K562 (cell line): ENCODE results near the gene SKAP1. TPM values are rescaled to one million over a fixed set of nuclear protein-coding genes. Genes with fewer than 3 reads are reported as not detected.
A peak's percentile ranks its signal among the peaks of the same experiment; 100 is the strongest.

ENCODE experiments used
- ATF1 ChIP-seq, 2 experiments: fragments of 450-650 bp in 1 of 2; IDR thresholded peaks; 2 replicates each; pipeline ENCODE4 v1.6.1; 2016; ENCODE audit warnings: missing compliant biosample characterization in 1 of 2, missing genetic modification characterization in 1 of 2
- DPF2 ChIP-seq: fragments of 450-650 bp; IDR thresholded peaks from 2 replicates; pipeline ENCODE4 v1.6.1; 2016
- GATAD2B ChIP-seq: fragments of 450-650 bp; IDR thresholded peaks from 2 replicates; pipeline ENCODE4 v1.6.1; 2017; ENCODE audit warnings: mild to moderate bottlenecking, borderline replicate concordance
- KAT8 ChIP-seq: fragments of 450-650 bp; IDR thresholded peaks from 2 replicates; pipeline ENCODE4 v1.6.1; 2016; ENCODE audit warnings: low read depth, mild to moderate bottlenecking
- NONO ChIP-seq, 2 experiments: fragments of 200-400 bp in 1 of 2; fragments of 450-650 bp in 1 of 2; formaldehyde crosslinking in 1 of 2; IDR thresholded peaks; 2 replicates each; pipeline ENCODE4 v1.6.1; 2017; ENCODE audit warnings: low read depth in 2 of 2, mild to moderate bottlenecking in 2 of 2, moderate library complexity in 2 of 2, low read length in 1 of 2
- RBBP5 ChIP-seq: fragments of 200-600 bp; sonication (generic); IDR thresholded peaks from 2 replicates; pipeline ENCODE4 v1.6.1; 2012; ENCODE audit warnings: borderline replicate concordance, mild to moderate bottlenecking, low read length, control low read depth, inconsistent platforms; ENCODE audit not compliant: insufficient read depth, poor library complexity, severe bottlenecking
- RCOR1 ChIP-seq, 2 experiments: IDR thresholded peaks; 2 replicates each; pipeline ENCODE4 v1.6.1; 2012; ENCODE audit warnings: low read depth in 2 of 2, low read length in 2 of 2, borderline replicate concordance in 1 of 2, improper control_type of control experiment in 1 of 2
- SMARCA4 ChIP-seq: fragments of 450-650 bp; IDR thresholded peaks from 2 replicates; pipeline ENCODE4 v1.6.1; 2016
- TAL1 ChIP-seq: fragments of 450-650 bp; IDR thresholded peaks from 2 replicates; pipeline ENCODE4 v1.6.1; 2016; ENCODE audit warnings: mild to moderate bottlenecking
- TCF7L2 ChIP-seq: fragments of 150-350 bp; IDR thresholded peaks from 2 replicates; pipeline ENCODE4 v1.6.1; 2016; ENCODE audit warnings: low read depth, mild to moderate bottlenecking, low read length, moderate library complexity
- ZKSCAN3 ChIP-seq: fragments of 250-450 bp; sonication (Bioruptor Pico); IDR thresholded peaks from 2 replicates; pipeline ENCODE4 v1.4.0; 2020
- polyA plus RNA-seq, 8 experiments: library from polyadenylated mRNA; depleted of rRNA in 4 of 8; stranded (reverse) in 5 of 8; unstranded in 3 of 8; fragments of >200 nt; fragmentation: Nextera tagmentation in 2 of 8; fragmentation: Illumina TruSeq in 1 of 8; extraction: Ambion mirVana in 2 of 8; extraction: Trizol in 1 of 8; gene quantifications; 2 replicates each; pipeline versions ENCODE4 v1.2.1 to v1.2.3, GENCODE V29; 2011 to 2014; ENCODE audit warnings: inconsistent platforms in 1 of 8, missing spikeins in 1 of 8
- total RNA-seq, 7 experiments: library from RNA; depleted of rRNA in 6 of 7; stranded (reverse); fragments of >200 nt in 6 of 7; fragmentation: Illumina TruSeq in 2 of 7; extraction: Trizol in 2 of 7; gene quantifications; 2 replicates each; pipeline versions ENCODE4 v1.2.1 to v1.2.3, GENCODE V29; 2011 to 2021; ENCODE audit warnings: low replicate concordance in 1 of 7
- TF ChIP-seq, protein P1 (sequence below): sonication (generic); formaldehyde crosslinking; IDR thresholded peaks from 2 replicates; pipeline ENCODE4 v1.5.0; 2020; ENCODE audit warnings: missing genetic modification reagents
- TF ChIP-seq, protein P2 (sequence below): fragments of 250-450 bp; sonication (Bioruptor Pico); IDR thresholded peaks from 2 replicates; pipeline ENCODE4 v1.5.0; 2021; ENCODE audit warnings: mild to moderate bottlenecking, borderline replicate concordance

The SKAP1 gene
- total and polyA plus RNA-seq, 9 of the 15 experiments (the other 6 are each of a cell fraction or from before 2014, with no cell fraction given), result 0.06 to 0.80 (median 0.10) TPM; not detected in 4

DNA sequence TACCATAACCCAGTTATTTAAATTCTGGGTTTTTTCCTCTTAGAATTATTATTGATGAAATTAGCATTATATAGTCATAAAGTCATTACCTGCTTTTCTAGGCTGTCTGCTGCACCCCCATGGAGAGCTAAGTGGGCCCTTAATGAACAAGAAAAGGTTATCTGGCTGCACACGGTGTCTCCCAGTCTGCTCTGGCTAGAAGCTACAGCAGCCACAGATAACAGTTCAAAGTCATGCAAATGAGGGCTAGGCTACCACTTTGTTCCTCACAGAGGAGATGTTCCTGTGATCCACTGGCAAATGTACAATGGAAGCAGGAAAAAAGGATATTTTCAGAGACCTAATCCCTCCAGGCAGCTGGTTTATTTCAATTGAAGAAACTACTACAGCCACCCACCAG lies 210.4 kb downstream of the SKAP1 start (continued):
- TF ChIP-seq ZKSCAN3, result no peak
- no peak for TF ChIP-seq RBBP5
- TF ChIP-seq SMARCA4, result peak; percentile 88
- no peak for TF ChIP-seq KAT8
- 0 out of 2 replicates have a peak, but pooled peaks have one; percentile 16 for TF ChIP-seq GATAD2B
- TF ChIP-seq NONO (IDR thresholded peaks at IDR 0.05; ENCODE audit: low read depth in 2 of 2, low read length in 1 of 2), result no peak
- TF ChIP-seq, protein P1, sequence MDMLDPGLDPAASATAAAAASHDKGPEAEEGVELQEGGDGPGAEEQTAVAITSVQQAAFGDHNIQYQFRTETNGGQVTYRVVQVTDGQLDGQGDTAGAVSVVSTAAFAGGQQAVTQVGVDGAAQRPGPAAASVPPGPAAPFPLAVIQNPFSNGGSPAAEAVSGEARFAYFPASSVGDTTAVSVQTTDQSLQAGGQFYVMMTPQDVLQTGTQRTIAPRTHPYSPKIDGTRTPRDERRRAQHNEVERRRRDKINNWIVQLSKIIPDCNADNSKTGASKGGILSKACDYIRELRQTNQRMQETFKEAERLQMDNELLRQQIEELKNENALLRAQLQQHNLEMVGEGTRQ (CRISPR knock-in tag), result no peak
- TF ChIP-seq RCOR1 (IDR thresholded peaks at IDR 0.05; ENCODE audit: borderline replicate concordance in 1 of 2, low read depth in 2 of 2, low read length in 2 of 2), result peak in 1 of 2 experiments; percentile 65; a peak in 1 of 4 replicates
- TF ChIP-seq TCF7L2, result peak; percentile 75
- peak; percentile 79 for TF ChIP-seq TAL1
- TF ChIP-seq ATF1 (CRISPR knock-in tag; IDR thresholded peaks at IDR 0.05), result no peak
- TF ChIP-seq ATF1 (tag; IDR thresholded peaks at IDR 0.05), result 0 out of 2 replicates have a peak, but pooled peaks have one; percentile 12
- TF ChIP-seq, protein P2, sequence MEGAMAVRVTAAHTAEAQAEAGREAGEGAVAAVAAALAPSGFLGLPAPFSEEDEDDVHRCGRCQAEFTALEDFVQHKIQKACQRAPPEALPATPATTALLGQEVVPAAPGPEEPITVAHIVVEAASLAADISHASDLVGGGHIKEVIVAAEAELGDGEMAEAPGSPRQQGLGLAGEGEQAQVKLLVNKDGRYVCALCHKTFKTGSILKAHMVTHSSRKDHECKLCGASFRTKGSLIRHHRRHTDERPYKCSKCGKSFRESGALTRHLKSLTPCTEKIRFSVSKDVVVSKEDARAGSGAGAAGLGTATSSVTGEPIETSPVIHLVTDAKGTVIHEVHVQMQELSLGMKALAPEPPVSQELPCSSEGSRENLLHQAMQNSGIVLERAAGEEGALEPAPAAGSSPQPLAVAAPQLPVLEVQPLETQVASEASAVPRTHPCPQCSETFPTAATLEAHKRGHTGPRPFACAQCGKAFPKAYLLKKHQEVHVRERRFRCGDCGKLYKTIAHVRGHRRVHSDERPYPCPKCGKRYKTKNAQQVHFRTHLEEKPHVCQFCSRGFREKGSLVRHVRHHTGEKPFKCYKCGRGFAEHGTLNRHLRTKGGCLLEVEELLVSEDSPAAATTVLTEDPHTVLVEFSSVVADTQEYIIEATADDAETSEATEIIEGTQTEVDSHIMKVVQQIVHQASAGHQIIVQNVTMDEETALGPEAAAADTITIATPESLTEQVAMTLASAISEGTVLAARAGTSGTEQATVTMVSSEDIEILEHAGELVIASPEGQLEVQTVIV, result no peak
- peak; percentile 91 for TF ChIP-seq DPF2
